GM19238 (cell line): ENCODE results near the gene SLC25A45.

Experiments
- DNase-seq: peaks from one replicate; pipeline ENCODE4 v3.0.0; 2011; ENCODE audit warnings: low spot score; ENCODE audit not compliant: insufficient read length

Gene SLC25A45

GRCh38 chr11:65404638-65405339 is 22.3 kb upstream of the SLC25A45 start:
- no peak for DNase-seq

GRCh38 chr11:65404210-65404609 is 21.8 kb upstream of the SLC25A45 start:
- no peak for DNase-seq

GRCh38 chr11:65403607-65404121 is 21.2 kb upstream of the SLC25A45 start:
- no peak for DNase-seq

- DNase-seq = no peak
Observed at GRCh38 chr11:65402790-65403189, 20.3 kb upstream of the SLC25A45 start.

GRCh38 chr11:65401803-65402248 is 19.4 kb upstream of the SLC25A45 start:
- no peak for DNase-seq

GRCh38 chr11:65401073-65401802 is 18.8 kb upstream of the SLC25A45 start:
- no peak for DNase-seq

GRCh38 chr11:65400307-65401072 is 18.0 kb upstream of the SLC25A45 start:
- DNase-seq = no peak

GRCh38 chr11:65399845-65400244 is 17.4 kb upstream of the SLC25A45 start:
- no peak for DNase-seq

- DNase-seq = no peak
Observed at GRCh38 chr11:65399249-65399648, 16.8 kb upstream of the SLC25A45 start.

- no peak for DNase-seq
Observed at GRCh38 chr11:65398362-65398910, 16.0 kb upstream of the SLC25A45 start.

GRCh38 chr11:65396769-65397745 is 14.6 kb upstream of the SLC25A45 start:
- no peak for DNase-seq

GRCh38 chr11:65395961-65396530 is 13.6 kb upstream of the SLC25A45 start:
- DNase-seq = no peak

GRCh38 chr11:65394125-65394536 is 11.7 kb upstream of the SLC25A45 start:
- DNase-seq = no peak

GRCh38 chr11:65393513-65394079 is 11.2 kb upstream of the SLC25A45 start:
- DNase-seq = no peak

- no peak for DNase-seq
Observed at GRCh38 chr11:65392899-65393298, 10.5 kb upstream of the SLC25A45 start.

- DNase-seq = no peak
Observed at GRCh38 chr11:65392186-65392829, 9.9 kb upstream of the SLC25A45 start.

GRCh38 chr11:65390996-65391395 is 8.6 kb upstream of the SLC25A45 start:
- no peak for DNase-seq

- DNase-seq = no peak
Observed at GRCh38 chr11:65390099-65390941, 7.9 kb upstream of the SLC25A45 start.
